Transverse colon (tissue), 4 donors: ENCODE results near the gene NLGN1.

Experiments used
- EP300 ChIP-seq: sonication (generic); formaldehyde crosslinking; IDR thresholded peaks from one replicate; pipeline ENCODE4 v1.6.1; 2017; ENCODE audit warnings: antibody characterized with exemption, low read depth
- POLR2A ChIP-seq: fragments of 450-650 bp; IDR thresholded peaks from one replicate; pipeline ENCODE4 v1.6.1; 2016; ENCODE audit warnings: antibody characterized with exemption, mild to moderate bottlenecking, moderate library complexity
- POLR2AphosphoS5 ChIP-seq, 3 donors: sonication (generic); formaldehyde crosslinking; IDR thresholded peaks; one replicate each; pipeline ENCODE4 v1.6.1; 2016; ENCODE audit warnings: antibody characterized with exemption in 3 of 3
- TF ChIP-seq, protein P1 (sequence below), 5 experiments: fragments of 200-600 bp in 3 of 5; fragments of 450-650 bp in 2 of 5; sonication (generic) in 3 of 5; IDR thresholded peaks; 1 replicate in 2 of 5; 2 replicates in 3 of 5; pipeline ENCODE4 v1.5.1; 2016 to 2017; ENCODE audit warnings: antibody characterized with exemption in 5 of 5, inconsistent platforms in 3 of 5, mild to moderate bottlenecking in 2 of 5, moderate library complexity in 1 of 5

DNA sequence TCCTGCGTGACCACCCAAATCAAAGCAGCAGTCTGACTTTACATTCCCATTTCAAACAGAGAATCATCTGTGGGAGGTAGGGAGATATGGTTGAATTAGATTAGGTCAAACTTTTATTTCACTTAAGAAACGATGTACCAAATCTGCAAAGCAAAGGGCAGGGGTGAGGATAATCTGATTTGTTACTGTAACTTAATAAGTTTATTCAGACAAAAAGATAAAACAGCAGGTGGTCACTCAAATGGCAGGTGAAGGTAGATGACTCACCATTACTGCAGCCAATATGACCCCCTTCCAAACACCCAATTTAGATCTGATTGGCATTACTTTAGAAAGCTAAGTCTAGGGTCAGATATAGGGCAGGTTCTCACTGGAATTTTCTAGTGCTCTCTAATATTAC, 810.6 kb downstream of the NLGN1 start:
- TF ChIP-seq POLR2AphosphoS5 (IDR thresholded peaks at IDR 0.05) (no peak), POLR2A (no peak), EP300 (no peak)
- TF ChIP-seq, protein P1, sequence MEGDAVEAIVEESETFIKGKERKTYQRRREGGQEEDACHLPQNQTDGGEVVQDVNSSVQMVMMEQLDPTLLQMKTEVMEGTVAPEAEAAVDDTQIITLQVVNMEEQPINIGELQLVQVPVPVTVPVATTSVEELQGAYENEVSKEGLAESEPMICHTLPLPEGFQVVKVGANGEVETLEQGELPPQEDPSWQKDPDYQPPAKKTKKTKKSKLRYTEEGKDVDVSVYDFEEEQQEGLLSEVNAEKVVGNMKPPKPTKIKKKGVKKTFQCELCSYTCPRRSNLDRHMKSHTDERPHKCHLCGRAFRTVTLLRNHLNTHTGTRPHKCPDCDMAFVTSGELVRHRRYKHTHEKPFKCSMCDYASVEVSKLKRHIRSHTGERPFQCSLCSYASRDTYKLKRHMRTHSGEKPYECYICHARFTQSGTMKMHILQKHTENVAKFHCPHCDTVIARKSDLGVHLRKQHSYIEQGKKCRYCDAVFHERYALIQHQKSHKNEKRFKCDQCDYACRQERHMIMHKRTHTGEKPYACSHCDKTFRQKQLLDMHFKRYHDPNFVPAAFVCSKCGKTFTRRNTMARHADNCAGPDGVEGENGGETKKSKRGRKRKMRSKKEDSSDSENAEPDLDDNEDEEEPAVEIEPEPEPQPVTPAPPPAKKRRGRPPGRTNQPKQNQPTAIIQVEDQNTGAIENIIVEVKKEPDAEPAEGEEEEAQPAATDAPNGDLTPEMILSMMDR (IDR thresholded peaks at IDR 0.05), result no peak
